HG03442 (cell line): ENCODE measurements around the gene PWP2.

Source experiments
- ATAC-seq: cut with Tn5 transposase; IDR thresholded peaks from one replicate; pipeline ENCODE4 v1.9.1; 2021; ENCODE audit warnings: mild to moderate bottlenecking, moderate library complexity; ENCODE audit not compliant: unreplicated experiment

The PWP2 gene

DNA sequence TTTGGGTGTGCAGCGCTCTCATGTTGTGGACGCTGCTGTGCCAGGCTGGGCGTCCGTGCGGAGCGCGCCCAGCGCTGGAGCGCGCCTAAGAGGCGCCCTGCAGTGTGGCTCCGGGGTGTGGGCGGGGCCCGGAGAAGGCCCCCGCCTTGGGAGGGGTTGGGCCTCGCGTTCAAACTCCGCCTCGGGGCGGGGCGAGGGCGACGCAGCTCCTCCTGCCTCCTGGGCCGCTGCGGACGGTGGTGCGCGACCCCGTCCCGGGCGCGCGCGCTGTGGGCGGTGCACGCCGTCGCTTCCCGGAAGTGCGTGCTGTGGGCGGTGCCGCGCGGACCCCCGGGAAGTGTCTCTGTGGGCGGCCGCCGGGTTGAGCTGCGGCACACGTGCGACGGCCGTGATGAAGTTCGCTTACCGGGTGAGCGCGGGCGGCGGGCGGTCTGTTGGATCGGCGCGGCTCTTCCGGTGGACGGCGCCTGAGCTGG lies at the start of gene PWP2:
Gene PWP2, plus strand, starts transcription at position 374 of the 476 bp plus-strand sequence. Its CDS starts 18 bp downstream, at position 392.
- ATAC-seq, result peak; percentile 79

- no peak for ATAC-seq
Observed at GRCh38 chr21:44057960-44058651, 49.1 kb upstream of the PWP2 start.

DNA sequence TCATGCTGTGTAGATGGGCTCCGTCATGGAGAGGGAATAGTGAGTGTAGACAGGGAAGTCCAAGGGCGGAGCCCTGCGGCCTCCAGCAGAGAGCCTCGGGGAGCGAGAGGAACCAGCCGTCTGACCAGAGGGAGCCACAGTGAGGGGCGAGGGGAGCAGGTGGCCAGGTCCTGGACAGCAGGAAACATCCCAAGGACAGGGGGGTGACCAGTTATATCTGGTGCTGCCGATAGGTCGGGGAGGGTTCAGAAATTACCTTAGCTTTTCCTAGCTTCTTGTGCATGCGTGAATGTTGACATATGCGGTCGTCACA lies 48.6 kb upstream of the PWP2 start:
- no peak for ATAC-seq

DNA sequence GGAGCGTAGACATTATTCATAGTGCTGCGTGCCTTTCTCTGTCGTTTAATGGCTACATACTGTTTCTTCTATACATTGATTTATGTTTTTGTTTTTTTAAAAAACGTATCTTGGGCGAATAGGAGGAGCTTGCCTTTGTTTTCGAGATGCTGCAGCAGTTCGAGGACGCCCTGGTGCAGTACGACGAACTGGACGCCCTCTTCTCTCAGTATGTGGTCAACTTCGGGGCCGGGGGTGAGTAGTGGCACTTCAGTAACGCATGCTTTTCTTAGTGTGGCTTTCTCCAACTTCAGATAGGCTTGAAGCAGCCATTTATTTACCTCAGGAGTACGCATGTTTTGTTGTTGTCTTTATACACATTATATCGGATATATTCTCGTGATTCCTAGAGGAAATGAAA lies 48.2 kb upstream of the PWP2 start:
- no peak for ATAC-seq

DNA sequence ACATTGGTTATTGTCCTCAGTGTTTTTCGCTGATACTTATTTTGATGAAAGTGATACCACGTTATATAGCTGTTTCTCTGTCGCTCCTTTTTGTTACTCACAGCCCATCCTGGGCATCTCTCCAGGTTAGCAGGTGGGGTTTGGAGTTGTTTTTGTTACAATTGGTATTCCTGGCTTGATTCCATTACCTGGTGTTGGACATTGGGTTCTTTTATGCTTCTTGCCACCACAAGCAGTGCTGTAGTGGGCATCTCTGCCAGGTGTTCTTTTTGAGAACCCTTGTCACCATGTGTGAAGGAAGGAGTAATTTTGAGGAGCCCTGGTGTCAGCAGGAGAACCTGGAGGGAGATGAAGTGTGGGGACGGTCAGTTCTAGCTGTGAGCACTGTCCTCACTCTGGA lies 47.5 kb upstream of the PWP2 start:
- no peak for ATAC-seq

DNA sequence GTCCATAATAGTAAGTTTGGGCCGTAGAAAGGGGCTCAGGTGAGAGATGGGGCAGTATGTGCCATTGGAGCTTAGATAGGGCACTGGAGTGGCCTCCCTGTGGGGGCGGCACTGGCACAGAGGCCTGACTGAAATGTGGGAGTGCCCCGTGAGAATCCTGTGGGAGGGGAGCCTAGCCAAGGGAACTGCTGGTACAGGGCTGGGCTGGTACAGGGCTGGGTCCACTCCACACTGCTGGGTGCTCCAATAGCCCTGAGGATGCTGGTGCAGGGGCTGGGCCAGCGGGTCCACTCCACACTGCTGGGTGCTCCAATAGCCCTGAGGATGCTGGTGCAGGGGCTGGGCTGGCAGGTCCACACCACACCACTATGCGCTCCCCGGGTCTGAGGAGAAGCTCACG lies 44.8 kb upstream of the PWP2 start:
- no peak for ATAC-seq

- no peak for ATAC-seq
Observed at GRCh38 chr21:44063151-44063912, 43.9 kb upstream of the PWP2 start.

GRCh38 chr21:44064852-44065403 lies 42.3 kb upstream of the PWP2 start:
- no peak for ATAC-seq

DNA sequence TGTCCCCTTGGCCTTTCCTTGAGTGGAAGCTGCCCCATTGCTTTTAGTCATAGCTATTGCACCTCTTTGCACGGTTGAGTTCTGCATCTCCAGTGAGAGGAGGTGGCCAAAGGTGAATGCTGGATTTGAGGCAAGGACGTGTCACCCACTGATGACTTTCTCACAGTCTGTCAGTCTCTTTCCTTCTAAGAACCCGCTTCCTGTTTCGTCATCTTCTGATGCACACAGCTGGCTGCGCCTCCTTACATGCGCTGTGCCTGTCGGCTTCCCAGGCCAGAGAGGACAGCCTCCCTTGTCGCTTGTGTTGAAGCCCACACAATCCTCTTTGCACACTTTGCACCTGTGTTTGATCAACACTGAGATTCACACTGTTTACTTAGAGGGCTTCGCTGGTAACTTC lies 41.8 kb upstream of the PWP2 start:
- ATAC-seq, result no peak

DNA sequence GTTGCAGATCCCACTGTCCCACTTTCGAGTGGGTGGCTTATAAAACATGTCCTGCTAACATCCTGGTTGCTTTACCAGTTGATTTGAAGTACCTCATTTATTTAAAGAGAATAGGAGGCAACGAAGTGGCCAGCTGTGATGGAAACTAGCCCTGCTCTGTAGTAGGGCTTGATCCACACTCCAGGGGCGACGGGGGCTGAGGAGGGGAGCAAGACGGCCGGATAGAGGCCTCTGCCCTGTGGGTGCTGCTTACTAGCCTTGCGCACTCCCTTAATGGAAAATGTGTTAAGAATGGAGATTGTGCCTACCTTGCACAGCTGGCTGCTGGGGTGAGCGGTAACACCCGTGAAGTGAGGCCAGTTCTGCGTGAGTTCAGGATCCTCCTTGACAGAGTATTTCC lies 41.1 kb upstream of the PWP2 start:
- no peak for ATAC-seq

GRCh38 chr21:44067011-44067839 lies 40.0 kb upstream of the PWP2 start:
- no peak for ATAC-seq

DNA sequence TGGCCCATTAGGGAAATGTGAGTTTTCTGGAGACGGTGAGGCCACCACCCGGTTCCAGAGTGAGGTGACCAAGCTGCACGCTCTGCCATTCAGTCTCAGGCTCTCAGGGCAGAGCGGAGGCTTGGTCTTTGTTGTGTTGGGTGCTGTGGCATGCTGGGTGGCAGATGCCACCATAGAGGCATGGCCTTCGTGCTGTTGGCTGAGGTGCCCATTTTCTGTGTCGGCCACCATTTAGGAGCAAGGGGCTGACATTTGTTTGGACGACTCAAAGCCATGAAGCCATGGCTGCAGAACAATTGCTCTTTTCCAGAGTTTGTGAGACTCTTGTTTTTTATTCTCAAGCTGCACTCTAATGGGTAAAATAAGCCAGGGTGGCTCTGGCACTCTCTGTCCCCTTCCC lies 36.8 kb upstream of the PWP2 start:
- no peak for ATAC-seq

GRCh38 chr21:44071359-44072104 lies 35.7 kb upstream of the PWP2 start:
- no peak for ATAC-seq

DNA sequence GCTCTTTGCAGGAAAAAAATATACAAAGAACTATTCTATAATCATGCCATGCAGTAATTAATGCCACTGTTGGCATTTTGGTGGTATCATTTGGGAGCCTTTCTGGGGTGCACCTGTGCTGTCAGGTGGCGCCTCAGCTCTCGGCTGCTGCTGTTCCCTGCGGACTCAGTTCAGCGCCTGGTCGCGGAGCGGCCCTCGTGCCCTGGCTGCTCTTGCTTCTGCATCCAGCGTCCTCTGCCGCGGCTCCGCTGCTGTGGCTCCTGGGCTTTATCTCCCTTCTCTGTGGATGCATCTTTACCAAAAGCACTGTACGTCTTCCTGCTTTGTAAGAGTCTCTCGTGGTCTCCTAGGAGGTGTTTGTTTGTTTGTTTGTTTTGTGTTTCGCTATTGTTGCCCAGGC lies 35.1 kb upstream of the PWP2 start:
- ATAC-seq, result no peak

GRCh38 chr21:44074315-44074958 lies 32.8 kb upstream of the PWP2 start:
- ATAC-seq, result no peak

- ATAC-seq, result no peak
Observed at GRCh38 chr21:44076316-44076715, 30.9 kb upstream of the PWP2 start.

DNA sequence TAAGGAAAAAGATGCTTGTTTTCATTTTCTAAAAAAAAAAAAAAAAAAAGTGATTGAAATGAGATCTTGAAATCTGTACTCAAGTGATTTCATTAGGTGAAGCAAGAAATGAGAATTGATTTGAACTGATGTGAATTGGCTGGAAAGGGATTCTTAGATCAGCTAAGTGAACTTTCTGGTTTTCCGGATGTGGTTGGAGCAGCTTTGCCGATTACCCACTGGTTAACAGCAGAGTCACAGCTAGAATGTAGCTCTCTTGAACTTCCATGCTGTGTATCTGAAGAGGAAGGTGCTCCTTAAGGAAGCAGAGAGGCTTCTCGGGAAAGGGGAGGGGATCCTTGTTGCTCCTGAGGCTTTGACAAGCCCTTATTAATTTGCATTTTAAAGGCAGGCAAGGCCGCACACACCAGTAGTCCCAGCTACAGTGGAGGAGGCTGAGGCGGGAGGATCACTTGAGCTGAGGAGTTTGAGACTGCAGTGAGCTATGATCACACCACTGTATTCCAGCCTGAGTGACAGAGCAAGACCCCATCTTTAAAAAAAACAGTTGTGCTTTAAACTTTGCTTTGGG lies 28.7 kb upstream of the PWP2 start:
- ATAC-seq, result no peak

- ATAC-seq, result no peak
Observed at GRCh38 chr21:44079446-44079845, 27.8 kb upstream of the PWP2 start.

DNA sequence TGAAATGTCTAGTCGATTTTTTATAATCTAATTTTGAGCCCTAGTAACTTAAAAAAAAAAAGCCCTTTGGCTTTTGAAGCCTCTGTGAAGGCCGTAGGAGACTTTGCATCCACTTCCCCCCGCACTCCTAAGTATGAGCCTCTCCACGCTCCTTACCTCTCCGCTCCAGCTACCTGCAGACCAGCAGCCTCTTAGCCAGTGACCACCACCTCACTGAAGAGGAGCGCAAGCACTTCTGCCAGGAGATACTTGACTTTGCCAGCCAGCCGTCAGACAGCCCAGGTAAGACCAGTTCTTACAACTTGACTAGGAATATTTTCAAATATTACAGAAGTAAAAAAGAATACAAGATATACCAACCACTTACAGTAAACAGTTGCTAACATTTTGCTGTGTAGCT lies 27.4 kb upstream of the PWP2 start:
- no peak for ATAC-seq
